GM19455 (cell line): ENCODE measurements around the gene TMEM201.
"Not testable (repeated sequence)": the region's sequence is repeated elsewhere in the genome, so short reads cannot be mapped to it uniquely, and the experiment has no call there.

ENCODE experiments used
- ATAC-seq: cut with Tn5 transposase; IDR thresholded peaks from one replicate; pipeline ENCODE4 v1.9.1; 2021; ENCODE audit not compliant: unreplicated experiment

TMEM201 gene

DNA sequence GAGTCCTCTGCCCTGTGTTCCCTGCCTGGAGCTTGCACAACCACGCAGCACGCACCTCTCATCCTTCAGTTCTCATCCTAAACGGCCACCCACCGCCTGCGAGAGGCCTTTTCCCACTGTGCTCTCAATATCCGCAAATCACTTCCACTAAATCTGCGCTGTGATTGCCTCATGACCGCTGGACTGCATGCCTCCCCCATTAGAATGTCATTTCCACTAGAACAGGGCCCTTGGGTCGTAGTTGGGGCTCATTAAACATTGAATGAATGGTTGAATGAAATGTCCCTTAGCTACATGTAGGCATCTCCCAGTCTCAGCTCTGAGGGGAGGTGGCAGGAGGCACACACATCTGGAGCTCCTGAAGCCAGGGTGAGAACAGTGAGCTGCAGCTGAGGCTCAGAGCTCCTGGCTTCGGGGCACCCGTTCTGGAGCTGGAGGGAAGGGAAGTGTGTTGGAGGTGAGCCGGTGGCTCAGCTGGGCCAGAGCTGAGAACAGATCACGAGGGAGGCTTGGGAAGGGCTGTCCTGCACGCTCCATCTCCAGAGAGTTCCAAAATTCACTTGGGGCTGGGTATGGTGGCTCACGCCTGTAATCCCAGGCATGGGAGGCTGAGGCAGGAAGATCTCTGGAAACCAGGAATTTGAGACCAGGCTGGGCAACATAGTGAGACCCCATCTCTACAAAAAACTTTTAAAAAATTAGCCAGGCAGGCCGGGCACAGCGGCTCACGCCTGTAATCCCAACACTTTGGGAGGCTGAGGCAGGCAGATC, 30.4 kb downstream of the TMEM201 start:
- ATAC-seq = no peak

DNA sequence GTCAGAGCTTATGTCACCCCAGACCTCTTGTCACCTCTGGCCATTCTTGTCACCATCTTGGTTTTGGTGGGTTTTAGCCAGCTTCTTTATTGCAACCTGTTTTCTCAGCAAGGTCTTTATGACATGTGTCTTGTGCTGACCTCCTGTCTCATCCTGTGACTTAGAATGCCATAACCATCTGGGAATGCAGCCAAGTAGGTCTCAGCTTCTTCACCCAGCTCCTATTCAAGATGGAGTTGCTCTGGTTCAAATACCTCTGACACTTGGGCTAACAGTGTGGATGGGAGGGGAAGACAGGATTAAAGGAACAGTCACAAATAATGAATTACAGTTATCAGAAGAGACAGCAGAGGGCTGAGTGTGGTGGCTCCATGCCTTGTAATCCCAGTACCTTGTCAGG, 32.3 kb downstream of the TMEM201 start:
- ATAC-seq = no peak

GRCh38 chr1:9624081-9624480, 35.4 kb downstream of the TMEM201 start:
- no peak for ATAC-seq

- ATAC-seq = not testable (repeated sequence)
These were observed 36.3 kb downstream of the TMEM201 start for GRCh38 chr1:9625030-9625429.

DNA sequence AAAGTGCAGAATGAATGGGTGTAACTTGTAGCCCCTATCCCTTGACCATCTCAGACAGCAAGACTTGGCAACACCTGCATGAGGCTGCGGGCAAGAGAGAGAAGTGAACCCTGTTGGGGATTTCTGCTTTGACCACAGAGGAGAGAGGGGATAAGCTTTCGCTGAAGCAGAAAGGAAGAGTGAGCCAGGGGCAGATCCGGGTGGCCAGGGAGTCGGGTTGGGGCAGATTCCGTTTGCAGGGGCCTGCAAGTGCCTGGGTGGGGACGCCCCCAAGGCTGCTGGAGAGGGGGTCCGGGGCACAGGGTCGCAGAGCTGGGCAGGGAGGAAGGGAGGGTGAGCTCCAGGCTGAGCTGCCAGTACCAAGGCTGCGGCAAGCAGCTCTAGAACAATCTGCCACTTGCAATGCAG, 37.5 kb downstream of the TMEM201 start:
- ATAC-seq = no peak

- ATAC-seq = no peak
These were observed 40.1 kb downstream of the TMEM201 start for GRCh38 chr1:9628541-9629444.

DNA sequence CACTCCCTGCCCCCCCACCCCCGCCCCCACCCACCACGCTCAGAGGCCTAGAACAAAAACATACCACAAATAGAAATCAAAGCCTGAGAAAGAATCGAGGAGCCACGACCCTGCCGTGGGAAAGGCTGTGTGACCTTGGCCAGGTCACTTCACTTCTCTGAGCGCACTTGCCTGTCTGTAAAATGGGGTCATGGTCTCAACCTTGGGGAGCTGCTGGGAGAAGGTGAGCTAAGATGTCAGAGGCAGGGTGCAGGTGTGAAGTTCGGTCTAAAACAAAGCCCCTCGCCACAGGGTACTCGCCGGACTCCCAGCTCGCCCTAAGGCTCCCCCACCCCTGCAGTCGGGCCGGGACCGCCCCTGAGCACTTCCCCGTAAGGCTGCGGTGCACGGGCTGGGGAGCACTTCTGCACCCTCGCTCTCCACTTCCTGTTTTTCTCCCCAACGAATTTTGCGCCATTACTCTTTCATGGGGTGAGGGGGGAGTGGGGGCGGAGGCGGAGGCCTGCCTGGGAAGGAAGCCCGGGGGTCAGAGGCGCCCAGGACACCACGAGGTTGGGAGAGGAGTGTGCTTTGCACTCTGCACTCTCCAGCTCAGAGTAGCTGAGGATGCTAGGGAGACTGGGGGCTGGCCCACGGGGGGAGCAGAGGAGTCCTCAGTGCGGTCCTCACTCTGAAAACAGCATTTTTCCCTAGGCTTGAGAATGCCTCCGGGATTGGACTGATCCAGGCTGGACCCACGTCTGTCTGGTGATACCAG, 40.9 kb downstream of the TMEM201 start:
- ATAC-seq = no peak

GRCh38 chr1:9630331-9631111, 41.8 kb downstream of the TMEM201 start:
- no peak for ATAC-seq

GRCh38 chr1:9631613-9632012, 42.9 kb downstream of the TMEM201 start:
- ATAC-seq = no peak

DNA sequence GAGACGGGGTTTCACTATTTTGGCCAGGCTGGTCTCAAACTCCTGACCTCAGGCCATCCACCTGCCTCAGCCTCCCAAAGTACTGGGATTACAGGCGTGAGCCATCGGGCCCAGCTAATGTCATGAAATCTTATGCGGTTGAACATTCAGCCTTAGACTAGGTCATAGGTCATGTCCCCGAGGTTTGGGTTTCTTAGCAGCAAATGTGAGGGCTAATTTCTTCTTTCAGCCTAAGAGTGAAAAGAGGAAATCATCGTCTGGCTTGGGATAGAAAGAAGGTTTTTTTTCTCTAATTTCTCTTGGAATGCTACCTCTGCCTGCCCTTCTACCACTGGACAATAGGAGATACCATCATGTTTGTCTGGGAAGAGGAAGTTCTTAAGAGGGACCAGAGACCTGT, 44.8 kb downstream of the TMEM201 start:
- ATAC-seq = no peak

GRCh38 chr1:9634582-9634981, 45.9 kb downstream of the TMEM201 start:
- ATAC-seq = no peak

DNA sequence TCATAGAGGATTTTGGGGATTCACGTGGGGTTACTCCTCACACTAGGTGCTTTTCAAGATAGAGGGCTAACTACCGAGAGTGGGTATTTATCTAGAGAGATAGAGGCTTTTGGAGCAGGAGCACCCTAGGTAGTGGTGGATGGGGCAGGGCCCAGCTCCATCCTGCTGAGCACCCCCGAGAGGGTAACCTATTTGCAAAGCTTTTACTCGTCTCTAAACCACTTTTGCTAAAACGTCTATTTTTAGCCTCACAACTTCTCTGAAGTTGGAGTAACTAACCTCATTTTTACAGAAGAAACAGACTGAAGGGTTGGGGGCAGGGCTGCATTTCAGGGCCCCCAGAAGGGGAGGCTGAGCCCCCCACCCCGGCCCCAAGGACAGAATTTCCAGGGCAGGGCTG, 50.5 kb downstream of the TMEM201 start:
- no peak for ATAC-seq

- no peak for ATAC-seq
These were observed 54.9 kb downstream of the TMEM201 start for GRCh38 chr1:9643351-9644256.

DNA sequence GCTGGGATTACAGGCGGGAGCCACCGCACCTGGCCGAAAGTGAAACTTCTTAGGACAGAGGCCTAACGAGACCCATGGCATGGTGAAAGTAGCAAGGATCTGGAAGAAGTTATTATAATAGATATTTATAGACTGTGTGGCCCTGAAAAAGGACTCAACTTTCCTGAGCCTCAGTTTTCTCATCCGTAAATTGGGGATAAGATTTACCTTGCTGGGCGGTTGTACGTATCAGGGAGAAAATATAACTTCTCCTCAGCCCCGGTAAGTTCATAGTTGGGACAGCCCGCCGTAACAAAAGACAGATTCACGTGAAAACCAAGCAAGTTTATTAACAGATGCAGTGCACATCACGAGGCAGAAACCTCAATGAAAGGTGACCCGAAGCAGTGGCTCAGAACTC, 57.3 kb downstream of the TMEM201 start:
- ATAC-seq = no peak

GRCh38 chr1:9648171-9648570, 59.5 kb downstream of the TMEM201 start:
- no peak for ATAC-seq

DNA sequence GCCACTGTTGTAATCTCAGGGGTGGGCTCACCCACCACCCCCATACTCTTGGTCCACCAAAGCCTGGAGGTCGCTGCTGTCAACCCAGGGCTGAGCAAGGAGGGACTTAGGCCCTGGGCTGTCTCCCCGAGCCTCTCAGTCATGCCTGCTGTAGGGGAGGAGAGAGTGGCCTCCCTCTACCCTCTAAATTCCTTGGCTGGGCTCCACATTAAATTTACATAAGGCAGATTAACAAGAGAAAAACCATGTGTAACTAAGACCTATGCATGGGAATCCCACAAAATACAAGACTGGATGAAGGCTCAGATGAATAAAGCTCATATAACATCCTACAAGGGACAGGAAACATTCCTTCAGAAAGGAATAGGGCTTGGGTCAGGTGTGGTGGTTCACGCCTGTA, 61.1 kb downstream of the TMEM201 start:
- ATAC-seq = no peak

DNA sequence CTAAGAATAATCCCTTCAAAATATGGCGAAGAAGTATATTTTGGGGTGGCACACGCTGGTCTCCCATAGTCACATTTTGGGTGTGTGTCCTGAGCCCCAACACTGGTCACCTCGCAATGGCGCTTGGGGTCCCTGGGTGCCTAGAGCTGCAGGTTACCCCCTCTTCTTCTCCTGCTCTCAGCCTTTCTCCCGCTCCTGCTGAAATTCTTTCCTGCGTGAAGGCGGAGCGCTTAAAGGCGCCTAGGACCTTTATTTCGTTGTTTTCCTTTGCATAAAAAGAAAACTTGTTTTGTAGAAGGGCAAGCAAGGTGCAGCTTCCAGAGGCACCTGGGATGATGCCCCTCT, 62.5 kb downstream of the TMEM201 start:
- no peak for ATAC-seq

DNA sequence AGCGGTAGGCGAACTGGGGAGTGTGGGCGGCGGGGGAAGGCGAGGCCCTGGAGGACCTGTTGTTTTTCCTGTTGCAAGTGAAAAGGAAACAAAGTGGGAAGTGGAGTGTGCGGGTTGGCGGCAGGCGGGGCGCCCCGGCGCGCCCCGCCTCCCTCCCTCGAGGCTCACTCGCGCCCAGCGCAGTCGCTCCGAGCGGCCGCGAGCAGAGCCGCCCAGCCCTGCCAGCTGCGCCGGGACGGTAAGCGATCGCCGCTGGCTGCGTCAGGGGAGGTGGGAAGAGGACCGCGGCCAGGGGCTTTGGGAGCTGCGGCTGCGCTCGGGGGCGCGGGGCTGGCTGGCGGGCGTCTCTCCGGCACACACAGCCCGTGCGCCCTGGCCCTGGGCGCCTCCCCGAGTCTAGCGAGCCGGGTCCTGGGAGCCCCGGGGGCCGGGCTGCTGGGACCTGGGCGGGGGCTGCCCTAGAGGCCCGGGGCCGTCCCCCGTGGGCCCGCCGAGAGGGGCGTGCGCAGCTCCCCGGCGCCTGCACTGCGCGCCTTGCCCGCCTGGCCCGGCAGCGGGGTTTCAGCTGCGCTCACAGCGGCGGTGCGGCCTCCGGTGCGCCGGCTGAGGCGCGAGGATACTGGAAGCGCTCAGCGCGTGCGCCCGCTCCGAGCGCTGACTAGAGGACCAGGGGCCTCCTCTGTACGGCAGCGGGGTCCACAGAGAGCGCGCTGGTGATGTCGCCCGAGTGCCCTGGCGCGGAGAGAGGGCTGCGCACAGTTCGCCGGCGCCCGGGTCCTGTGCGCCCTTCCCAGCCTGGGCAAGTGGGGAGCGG, 63.1 kb downstream of the TMEM201 start, which contains the start of gene PIK3CD:
TSS of gene PIK3CD (plus strand) at position 167 of the 814 bp plus-strand sequence. CDS start 58,725 bp downstream, outside the sequence.
- no peak for ATAC-seq
